HG02763 (cell line): ENCODE data around the gene RAVER2.

Experiments
- ATAC-seq: cut with Tn5 transposase; IDR thresholded peaks from one replicate; pipeline ENCODE4 v1.9.1; 2021; ENCODE audit warnings: mild to moderate bottlenecking, moderate library complexity; ENCODE audit not compliant: unreplicated experiment

RAVER2 gene

DNA sequence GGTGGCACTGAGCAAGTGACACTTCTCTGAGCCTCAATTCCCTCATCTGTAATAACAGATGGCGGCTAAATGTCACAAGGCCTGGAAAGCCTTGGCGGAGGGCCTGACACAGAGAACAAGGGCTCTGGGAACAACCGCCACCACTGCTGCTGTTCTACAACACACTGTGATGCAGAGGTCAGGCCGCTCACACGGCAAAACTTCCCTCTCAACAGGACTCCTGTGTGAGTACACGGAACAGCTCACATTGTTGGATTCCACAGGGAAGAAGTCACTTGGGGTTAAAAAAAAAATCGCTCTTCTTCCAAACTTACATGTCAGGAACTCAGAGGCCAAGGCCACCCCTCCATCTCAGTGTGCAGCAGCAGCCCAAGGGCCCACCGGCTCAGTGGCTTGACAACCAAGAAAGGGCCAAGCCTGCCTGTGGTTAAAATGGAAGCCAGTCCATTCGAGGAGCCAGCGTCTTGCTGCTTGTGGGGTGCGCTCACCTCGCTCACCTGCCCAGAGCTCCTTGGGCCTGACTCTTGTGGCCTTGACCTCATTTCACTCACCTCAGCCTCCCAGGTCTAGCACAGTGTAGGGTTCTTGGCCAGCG lies 101.1 kb downstream of the RAVER2 start:
- ATAC-seq: no peak

DNA sequence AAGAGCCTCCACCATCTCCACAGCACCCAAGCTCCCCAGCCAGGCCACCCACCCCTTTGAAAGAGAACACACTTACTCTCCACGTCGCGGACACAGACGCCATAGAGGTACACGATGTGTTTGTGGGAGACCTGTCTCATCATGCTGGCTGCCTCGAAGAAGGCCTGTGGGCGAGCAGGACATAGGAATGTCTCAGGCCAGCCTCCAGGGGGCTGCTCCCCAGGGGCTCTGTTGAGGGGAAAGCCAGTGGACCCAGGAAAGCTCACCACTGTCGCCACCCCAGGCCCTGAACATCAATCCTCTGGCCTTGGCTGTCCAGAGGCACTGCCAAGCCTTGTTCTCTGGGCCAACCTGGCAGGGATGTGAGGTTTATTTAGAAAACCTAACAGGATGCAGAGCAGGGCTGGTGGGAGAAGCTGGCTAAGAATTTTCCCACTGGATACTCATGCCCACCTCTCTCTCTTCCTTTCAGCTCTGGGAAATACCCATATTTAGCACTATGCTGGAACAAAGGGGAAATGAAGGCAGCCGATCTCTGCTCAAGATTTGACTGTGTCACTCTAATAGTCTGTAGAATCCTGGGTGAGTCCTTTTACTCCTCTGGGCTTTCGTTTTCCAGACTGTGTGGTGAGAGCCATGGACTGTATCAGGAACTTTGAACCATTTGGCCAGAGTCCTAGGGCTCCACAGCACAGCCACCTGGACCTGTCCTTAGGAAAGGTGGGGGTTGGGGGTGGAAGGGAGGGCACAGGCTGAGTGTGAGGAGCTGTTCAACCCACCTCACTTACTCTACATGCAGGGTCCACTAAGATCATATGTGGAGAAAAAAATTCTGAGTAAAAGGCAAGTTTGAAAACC lies 101.9 kb downstream of the RAVER2 start:
- no peak for ATAC-seq

GRCh38 chr1:64847666-64848065 lies 102.8 kb downstream of the RAVER2 start:
- no peak for ATAC-seq

DNA sequence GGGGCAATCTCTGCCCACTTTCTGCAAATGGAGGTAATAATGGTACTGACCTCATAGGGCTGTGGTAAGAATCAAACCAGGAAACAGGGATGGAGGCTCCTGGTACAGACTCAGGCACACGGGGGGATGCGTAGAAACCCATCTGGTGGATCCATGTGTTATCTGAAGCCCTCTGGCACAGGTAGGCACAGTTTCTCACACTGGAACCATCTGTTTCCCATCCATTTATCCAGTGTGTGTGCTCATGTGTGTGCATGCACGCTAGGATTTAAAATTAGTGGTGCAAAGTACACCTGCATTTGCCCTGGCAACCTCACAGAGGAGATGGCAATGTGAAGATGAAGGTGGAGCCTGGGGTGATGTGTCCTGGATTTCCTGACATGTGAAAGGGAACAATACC lies 103.3 kb downstream of the RAVER2 start:
- ATAC-seq: no peak

DNA sequence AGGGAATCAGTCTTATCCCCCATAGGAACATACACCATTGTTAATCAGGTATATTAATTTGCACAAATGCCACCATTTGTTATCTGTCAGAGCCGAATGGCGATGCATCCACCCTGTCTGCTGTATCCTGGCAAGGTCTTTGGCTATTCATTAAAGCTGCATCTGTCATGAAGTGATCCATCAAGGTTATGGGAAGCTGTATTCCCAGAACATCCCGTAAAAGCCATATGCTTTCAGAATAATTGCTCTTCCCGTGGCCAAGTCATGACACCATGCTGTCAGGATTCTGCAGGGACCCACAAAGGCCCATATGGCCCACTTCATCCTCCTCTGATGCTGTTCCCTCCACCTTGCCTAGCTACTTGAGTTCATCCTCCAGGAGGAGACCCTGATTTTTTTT lies 103.9 kb downstream of the RAVER2 start:
- no peak for ATAC-seq

DNA sequence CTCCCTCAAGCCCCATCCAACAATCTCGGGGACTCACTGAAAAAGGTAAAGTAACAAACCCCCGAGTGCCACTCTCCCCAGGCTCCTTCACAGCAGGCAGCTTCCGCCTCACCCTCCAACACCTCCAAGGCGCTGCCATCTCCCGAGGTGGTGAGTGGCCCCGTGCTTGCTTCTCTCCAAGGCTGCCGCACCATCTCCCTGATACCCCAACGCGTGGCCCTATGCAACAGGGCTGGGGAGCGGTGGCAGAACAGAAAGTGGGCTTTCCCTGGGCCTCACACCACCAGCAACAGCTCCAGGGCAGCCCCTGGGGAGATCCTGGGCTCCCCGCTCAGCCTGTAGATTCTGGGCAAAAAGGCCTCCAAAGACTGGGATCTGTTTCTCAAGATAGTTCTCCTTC lies 105.1 kb downstream of the RAVER2 start:
- ATAC-seq: no peak

DNA sequence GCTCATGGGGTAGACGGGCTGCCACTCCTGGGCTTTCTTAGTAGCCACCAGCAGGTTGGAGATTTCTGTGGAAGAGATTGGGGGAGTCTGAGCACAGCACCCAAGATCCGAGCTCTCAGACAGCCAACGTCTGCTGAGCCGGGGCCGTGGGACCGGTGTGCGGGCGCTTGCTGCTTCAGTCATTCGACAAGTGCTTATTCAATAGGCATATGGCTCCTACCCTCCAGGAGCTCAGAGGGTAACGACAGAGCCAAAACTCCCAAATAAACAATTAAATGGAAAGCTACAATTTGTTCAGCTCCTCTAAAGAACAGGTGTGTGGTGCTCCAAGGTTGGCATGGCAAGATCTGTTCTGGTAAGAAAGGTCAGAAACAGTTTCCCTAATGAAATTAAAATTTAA lies 106.0 kb downstream of the RAVER2 start:
- ATAC-seq: no peak

GRCh38 chr1:64851664-64852063 lies 106.8 kb downstream of the RAVER2 start:
- no peak for ATAC-seq

- no peak for ATAC-seq
Observed at GRCh38 chr1:64854674-64855073, 109.8 kb downstream of the RAVER2 start.

- ATAC-seq: no peak
Observed at GRCh38 chr1:64855557-64855956, 110.7 kb downstream of the RAVER2 start.

DNA sequence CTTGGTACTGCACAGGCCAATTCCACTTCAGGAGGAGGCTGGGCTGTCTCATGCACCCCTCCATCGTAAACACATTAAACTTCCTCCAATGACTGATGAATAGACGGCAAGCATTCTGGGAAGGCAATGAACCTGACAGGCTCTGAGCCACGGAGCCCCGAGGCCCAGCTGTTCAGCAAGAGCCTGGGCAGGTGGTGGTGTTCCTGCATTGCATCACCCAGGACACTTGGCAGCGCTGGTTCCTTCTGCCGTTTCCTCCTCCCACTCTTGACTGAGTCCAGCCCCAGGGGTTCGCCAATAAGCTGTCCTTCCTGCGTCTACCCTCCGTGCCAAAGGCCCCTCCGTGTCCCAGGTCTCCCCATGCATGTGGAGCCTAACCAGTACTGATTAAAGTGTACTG lies 111.7 kb downstream of the RAVER2 start:
- no peak for ATAC-seq

DNA sequence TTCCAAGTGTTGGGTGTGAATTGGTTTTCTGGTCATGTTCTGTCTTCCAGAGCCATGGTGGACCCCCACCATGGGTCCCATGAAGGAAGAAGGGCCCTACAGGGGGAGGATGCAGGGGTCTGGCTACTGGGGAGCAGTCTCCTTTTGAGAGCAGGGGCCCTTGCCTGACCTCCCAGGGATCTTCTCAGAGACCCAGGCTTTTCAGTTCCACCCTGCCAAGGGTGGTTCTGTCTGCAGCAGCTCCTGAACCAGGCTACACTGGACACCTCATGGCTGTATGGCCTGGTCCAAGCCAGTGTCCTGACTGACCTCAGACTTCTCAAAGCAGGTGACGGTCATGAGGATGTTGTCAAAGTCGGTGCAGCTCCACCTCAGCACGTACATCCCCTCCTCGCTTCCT lies 112.5 kb downstream of the RAVER2 start:
- ATAC-seq: no peak

DNA sequence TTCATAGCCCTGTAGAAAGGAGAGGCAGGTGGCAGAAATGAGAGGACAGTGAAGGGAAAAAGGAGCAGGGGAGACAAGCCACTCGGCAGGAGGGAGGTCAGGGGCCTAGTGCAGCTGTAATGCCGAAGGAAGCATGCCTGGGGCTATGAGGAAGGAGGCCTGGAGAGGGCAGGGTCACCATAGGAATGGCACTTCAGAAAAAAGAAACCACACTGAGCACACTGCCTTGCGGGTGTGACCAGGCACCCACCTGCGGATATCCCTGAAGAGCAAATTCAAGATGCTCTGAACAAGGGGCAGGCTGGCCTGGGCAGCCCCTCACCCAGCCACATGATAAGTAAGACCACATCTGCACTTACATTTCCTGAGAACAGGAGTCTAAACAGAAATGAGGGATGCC lies 116.7 kb downstream of the RAVER2 start:
- no peak for ATAC-seq

DNA sequence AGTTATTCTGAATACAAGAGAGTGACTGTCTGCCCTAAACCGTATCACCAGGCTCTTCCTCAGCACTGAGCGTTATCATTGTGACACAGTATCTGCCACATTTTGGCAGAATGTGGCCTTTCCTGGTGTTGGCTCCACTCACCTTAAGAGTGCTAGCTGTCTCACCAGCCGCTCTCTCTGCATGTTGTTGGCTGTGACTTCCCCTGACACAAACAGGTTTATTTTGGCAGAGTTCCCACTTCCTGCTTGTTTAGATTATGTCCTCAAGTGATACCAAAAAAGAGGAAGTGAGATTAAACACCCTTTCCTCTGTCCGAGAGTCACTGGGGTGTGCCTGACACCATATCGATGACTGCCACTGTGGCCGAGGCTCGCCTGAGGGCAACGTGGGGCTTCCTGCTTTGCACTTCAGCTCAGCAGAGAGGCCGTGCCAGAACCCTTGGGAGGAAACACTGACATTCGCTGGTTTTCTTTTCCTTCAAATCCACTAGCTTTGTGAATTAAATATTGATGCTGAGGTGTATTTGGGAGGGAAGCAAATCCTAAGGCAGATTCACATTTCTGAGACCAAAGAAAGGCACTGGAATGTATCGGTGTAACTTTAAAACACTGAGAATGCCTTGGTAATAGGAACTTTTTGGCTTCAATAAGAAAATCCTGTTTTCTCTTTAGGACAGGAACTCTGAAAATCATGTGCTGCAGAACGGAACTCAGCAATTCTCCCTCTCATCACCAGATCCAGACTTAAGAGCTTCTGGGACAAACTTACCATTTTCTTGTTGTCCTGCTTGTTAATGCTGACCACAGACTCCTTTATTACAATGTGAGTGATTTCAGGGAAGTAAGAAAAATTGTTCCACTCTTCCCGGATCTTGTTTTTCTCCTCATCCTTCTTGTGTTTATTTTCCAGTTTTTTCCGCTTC lies 119.4 kb downstream of the RAVER2 start:
- ATAC-seq: peak; percentile 100

GRCh38 chr1:64865105-64865757 lies 120.4 kb downstream of the RAVER2 start:
- no peak for ATAC-seq

- no peak for ATAC-seq
Observed at GRCh38 chr1:64866689-64867088, 121.8 kb downstream of the RAVER2 start.

- ATAC-seq: no peak
Observed at GRCh38 chr1:64867266-64867665, 122.4 kb downstream of the RAVER2 start.

- no peak for ATAC-seq
Observed at GRCh38 chr1:64871256-64871655, 126.4 kb downstream of the RAVER2 start.

DNA sequence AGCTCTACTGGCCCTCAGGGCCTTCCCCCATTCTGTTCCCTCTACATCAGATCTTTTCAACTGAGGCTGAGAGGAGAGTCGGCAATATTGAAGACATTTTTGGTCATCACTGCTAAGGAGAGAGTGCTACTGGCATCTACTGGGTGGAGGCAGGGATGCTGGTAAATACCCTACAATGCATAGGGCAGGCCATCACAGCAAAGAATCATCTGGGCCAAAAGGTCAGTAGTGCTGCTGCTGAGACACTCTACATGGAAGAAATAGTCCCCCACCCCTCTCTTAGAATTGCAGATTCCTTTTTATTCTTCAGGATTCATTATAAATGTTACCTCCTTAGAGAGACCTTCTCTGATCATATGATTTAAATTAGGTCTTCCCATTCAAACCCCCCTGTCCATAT lies 127.2 kb downstream of the RAVER2 start:
- ATAC-seq: no peak

DNA sequence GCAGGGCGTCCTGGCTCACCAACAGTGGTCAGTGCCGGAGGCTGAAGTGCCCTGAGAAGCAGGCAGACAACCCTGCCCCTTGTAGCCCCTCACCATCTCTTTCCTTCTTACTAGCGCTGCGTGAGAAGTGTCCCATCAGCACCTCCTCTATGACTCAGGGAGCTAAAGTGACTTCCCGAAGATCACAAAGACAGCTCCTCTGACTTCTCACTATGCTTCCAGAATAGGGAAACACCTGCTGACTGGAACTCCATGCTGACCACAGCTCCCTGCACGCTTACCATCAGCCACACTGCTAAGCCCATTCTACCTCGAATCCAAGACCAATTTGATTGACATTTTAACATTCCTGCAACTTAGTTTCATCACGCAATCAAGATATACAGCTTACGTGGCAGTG lies 128.7 kb downstream of the RAVER2 start:
- no peak for ATAC-seq

- ATAC-seq: no peak
Observed at GRCh38 chr1:64874666-64875065, 129.8 kb downstream of the RAVER2 start.
